Activated CD4-positive, alpha-beta T cell treated with anti-CD3 and anti-CD28 coated beads, Interleukin-2, amount 10 ng/mL, durations not matched to agents 7 days and 5 days (primary cell): ENCODE results near the gene CACNA1C. TPM values are rescaled to one million over a fixed set of nuclear protein-coding genes. Genes with fewer than 3 reads are reported as not detected.

Experiments
- CTCF ChIA-PET: fragments of 350-600 bp; sonication (Branson Sonifier 250); formaldehyde crosslinking; loops from one replicate; lab custom pipeline; 2021; ENCODE audit warnings: antibody characterized with exemption; lab: Charles Lee
- POLR2A ChIA-PET: fragments of 350-600 bp; sonication (Branson Sonifier 250); formaldehyde crosslinking; loops from one replicate; lab custom pipeline; 2021; ENCODE audit warnings: antibody characterized with exemption; lab: Charles Lee
- DNase-seq: peaks from one replicate; pipeline ENCODE4 v3.0.0-alpha.2; 2020
- H3K27ac Mint-ChIP-seq: one replicate; pipeline ENCODE4 v1.8.0; 2021; ENCODE audit warnings: mild to moderate bottlenecking, moderate library complexity, mixed read lengths
- H3K27me3 Mint-ChIP-seq: one replicate; pipeline ENCODE4 v1.8.0; 2021; ENCODE audit warnings: mixed read lengths
- H3K36me3 Mint-ChIP-seq: one replicate; pipeline ENCODE4 v1.8.0; 2021; ENCODE audit warnings: low read depth, mixed read lengths
- H3K4me1 Mint-ChIP-seq: one replicate; pipeline ENCODE4 v1.8.0; 2021; ENCODE audit warnings: mixed read lengths
- H3K4me3 Mint-ChIP-seq: one replicate; pipeline ENCODE4 v1.8.0; 2021; ENCODE audit warnings: mild to moderate bottlenecking, moderate library complexity, mixed read lengths
- H3K9me3 Mint-ChIP-seq: one replicate; pipeline ENCODE4 v1.8.0; 2021; ENCODE audit warnings: mixed read lengths
- total RNA-seq, 2 experiments: library from RNA; stranded (reverse); gene quantifications; one replicate each; pipeline ENCODE4 v1.2.3, GENCODE V29; 2021

CACNA1C gene
- total RNA-seq, 2 experiments from 2014 or later: 0.12 to 0.15 TPM

DNA sequence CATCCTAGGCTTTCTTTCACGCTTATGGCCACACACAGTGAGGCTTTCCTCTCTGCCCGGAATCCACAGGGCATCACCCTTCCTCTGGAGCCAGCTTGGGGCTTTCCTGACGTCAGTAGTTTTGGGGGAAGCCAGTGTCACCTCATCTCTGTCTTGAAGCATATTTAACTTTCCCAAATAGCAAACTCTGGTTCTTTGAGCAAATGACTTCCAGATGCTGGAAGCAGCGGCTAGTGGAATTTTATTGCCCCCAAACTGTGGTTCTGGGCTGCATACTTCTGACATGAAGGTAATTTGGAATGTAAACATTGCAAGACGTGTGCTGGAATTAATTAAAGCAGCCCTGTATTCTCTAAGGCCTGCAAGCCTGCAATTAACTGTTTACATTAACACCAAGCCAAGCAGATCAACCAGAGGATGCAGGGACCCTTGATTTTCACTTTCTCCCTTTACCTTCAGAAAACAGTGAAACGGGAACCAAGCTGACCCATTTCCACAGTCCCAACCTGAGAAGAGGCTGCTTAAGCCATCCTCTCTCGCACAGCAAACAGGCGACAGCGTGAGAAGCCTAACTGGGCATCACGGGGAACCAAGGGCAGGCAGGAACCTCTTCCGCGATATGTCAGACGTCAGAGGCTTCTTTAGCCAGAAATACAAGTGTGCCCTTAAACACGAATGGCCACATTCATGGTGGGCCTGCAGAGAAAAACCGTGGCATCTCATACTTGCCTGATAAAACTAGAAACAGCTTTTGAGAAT is 258.4 kb downstream of the CACNA1C start:
- CTCF ChIA-PET: interaction anchor here (1.0 kb wide), 1 partner anchor 14 kb away, joined by 4 read pairs; no protein-coding TSS in a partner anchor
- H3K36me3 Mint-ChIP-seq: no peaks in the 10 kb centered on the region
- no peak overlapping the region for H3K4me3 Mint-ChIP-seq
- no peaks in the 10 kb centered on the region for H3K27me3 Mint-ChIP-seq
- POLR2A ChIA-PET: no interaction called here
- no peak overlapping the region for H3K27ac Mint-ChIP-seq
- no peak for DNase-seq
- H3K4me1 Mint-ChIP-seq: no peaks in the 10 kb centered on the region
- no peaks in the 10 kb centered on the region for H3K9me3 Mint-ChIP-seq

DNA sequence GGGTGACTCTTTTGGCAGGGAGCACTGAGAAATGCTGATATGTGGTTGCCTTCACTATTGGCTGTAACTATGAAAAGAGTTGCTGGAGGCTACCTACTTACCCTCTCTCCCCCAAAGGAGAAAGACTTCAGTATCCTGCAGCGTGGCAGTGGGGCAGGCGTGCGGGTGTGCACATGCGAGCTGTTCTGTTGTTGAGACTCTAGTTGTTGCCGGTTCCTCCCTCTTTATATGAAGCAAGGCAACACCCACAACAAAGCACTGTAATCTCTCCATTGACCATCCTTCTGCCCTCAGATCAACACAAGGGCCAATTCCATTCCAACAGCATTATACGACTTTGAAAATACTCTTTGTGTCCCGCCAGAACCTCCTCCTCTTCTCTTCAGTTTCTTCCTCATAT is 259.4 kb downstream of the CACNA1C start:
- H3K9me3 Mint-ChIP-seq: no peaks in the 10 kb centered on the region
- no peak overlapping the region for H3K4me3 Mint-ChIP-seq
- no peak for DNase-seq
- POLR2A ChIA-PET: no interaction called here
- CTCF ChIA-PET: no interaction called here
- no peaks in the 10 kb centered on the region for H3K4me1 Mint-ChIP-seq
- H3K27me3 Mint-ChIP-seq: no peaks in the 10 kb centered on the region
- no peaks in the 10 kb centered on the region for H3K36me3 Mint-ChIP-seq
- no peak overlapping the region for H3K27ac Mint-ChIP-seq

DNA sequence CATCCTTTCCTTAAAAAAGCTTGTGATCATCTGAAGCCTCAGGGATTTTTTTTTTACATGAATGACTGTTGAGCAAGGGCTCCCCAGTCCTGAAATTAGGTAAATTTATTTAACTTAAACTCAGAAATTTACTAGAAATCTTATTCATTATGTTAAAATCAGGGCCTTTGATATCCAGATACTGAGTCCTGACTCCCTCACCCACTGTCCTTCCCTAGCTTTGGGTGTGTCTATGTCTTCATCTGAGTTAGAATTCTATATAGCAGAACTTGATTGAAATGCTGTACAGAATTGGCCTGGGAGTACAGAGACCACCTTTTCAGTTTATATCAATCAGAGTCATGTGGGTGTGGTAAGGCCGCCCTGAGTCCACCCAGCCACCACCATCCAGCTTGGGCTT is 260.0 kb downstream of the CACNA1C start:
- POLR2A ChIA-PET: no interaction called here
- no peaks in the 10 kb centered on the region for H3K4me1 Mint-ChIP-seq

GRCh38 chr12:2314492-2314891 is 261.7 kb downstream of the CACNA1C start:
- ChIA-PET POLR2A (no interaction called here), CTCF (interaction anchor here (0.6 to 1.2 kb wide), 2 partner anchors 17 to 159 kb away, joined by 3 read pairs; no protein-coding TSS in a partner anchor)
- no peak for DNase-seq
- no peak overlapping the region for H3K27ac Mint-ChIP-seq
- H3K4me1 Mint-ChIP-seq: no peaks in the 10 kb centered on the region
- H3K36me3 Mint-ChIP-seq: no peaks in the 10 kb centered on the region
- H3K27me3 Mint-ChIP-seq: no peaks in the 10 kb centered on the region
- no peaks in the 10 kb centered on the region for H3K9me3 Mint-ChIP-seq
- no peak overlapping the region for H3K4me3 Mint-ChIP-seq

More for the DNA sequence above, 260.0 kb downstream of the CACNA1C start:
- Mint-ChIP-seq H3K36me3 (no peaks in the 10 kb centered on the region), H3K4me3 (no peak overlapping the region), H3K27me3 (no peaks in the 10 kb centered on the region), H3K27ac (no peak overlapping the region), H3K9me3 (no peaks in the 10 kb centered on the region)
- no peak for DNase-seq
- CTCF ChIA-PET: interaction anchor here (0.5 kb wide), 1 partner anchor 580 kb away, joined by 4 read pairs; no protein-coding TSS in a partner anchor

DNA sequence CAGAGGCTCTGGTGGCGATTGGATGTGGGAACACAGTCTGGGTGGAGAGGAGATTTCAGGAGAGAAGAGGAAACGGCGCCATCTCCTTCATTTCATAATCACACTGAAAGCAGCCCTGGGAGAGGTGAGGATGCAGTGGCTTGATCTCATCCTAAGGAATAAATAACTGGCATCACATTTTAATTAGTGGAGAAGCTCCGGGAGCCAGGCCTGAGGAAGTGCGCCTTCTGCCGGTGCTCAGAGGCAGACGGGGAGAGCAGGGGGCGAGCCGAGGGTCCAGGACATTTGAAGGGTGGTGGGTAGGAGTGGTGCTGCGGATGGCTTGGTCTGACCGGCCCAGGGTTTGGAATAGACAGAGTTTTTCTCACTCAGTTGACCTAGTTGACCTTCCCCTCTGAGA is 265.0 kb downstream of the CACNA1C start:
- ChIA-PET CTCF (interaction anchor here (1.4 kb wide), 1 partner anchor 8 kb away, joined by 4 read pairs; no protein-coding TSS in a partner anchor), POLR2A (no interaction called here)
- Mint-ChIP-seq H3K27ac (no peak overlapping the region), H3K27me3 (peaks cover 7% of the 10 kb centered on the region), H3K4me3 (no peak overlapping the region), H3K36me3 (no peaks in the 10 kb centered on the region), H3K4me1 (no peaks in the 10 kb centered on the region), H3K9me3 (no peaks in the 10 kb centered on the region)
- DNase-seq: no peak

DNA sequence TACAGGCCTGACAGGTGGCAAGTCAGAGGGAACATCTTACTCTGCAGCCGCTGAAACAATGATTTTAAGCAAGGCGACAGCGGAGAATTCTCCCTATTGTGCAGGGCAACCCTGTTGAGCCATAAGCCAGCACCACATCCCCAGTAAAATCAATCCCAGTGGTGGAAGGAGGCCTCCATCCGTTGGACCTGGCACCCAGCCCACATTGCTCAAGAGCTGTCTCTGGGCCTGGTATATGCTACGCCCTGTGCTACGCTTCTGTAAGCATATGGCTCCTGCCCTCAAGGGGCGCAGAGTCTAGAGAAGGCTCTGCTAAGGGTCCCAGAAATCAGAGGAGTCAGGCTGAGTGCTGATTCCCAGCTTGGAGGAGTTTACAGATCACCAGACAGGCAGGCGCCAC is 265.5 kb downstream of the CACNA1C start:
- Mint-ChIP-seq H3K27me3 (peaks cover 10% of the 10 kb centered on the region), H3K4me1 (no peaks in the 10 kb centered on the region), H3K4me3 (no peak overlapping the region), H3K36me3 (no peaks in the 10 kb centered on the region), H3K9me3 (no peaks in the 10 kb centered on the region), H3K27ac (no peak overlapping the region)
- DNase-seq: no peak
- CTCF ChIA-PET: no interaction called here
- POLR2A ChIA-PET: no interaction called here

DNA sequence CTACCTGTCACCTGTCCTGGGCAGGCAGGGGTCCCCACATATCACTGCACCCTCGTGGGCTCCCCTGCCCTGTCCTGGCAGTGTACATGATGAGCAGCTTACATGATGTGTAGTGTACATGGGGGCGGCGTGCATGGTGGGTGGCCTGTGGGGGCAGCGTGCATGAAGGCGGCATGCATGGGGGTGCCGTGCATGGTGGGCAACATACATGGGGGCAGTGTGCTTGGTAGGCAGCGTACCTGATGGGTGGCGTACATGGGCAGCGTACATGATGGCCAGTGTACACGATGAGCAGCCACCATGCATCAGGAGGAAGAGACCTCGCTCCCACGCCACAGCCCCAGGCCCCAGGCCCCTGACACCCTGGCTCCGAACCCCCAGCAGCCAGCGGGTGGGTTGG is 266.3 kb downstream of the CACNA1C start:
- ChIA-PET CTCF (interaction anchor here (1.3 kb wide), 1 partner anchor 26 kb away, joined by 3 read pairs; no protein-coding TSS in a partner anchor), POLR2A (no interaction called here)
- H3K4me3 Mint-ChIP-seq: no peak overlapping the region
- H3K27ac Mint-ChIP-seq: no peak overlapping the region
- H3K9me3 Mint-ChIP-seq: no peaks in the 10 kb centered on the region
- no peaks in the 10 kb centered on the region for H3K4me1 Mint-ChIP-seq
- peaks cover 10% of the 10 kb centered on the region for H3K27me3 Mint-ChIP-seq
- DNase-seq: no peak
- H3K36me3 Mint-ChIP-seq: no peaks in the 10 kb centered on the region

- no peaks in the 10 kb centered on the region for H3K9me3 Mint-ChIP-seq
- peaks cover 10% of the 10 kb centered on the region for H3K27me3 Mint-ChIP-seq
- no peaks in the 10 kb centered on the region for H3K36me3 Mint-ChIP-seq
- H3K4me1 Mint-ChIP-seq: no peaks in the 10 kb centered on the region
- POLR2A ChIA-PET: no interaction called here
- H3K4me3 Mint-ChIP-seq: no peak overlapping the region
- no peak for DNase-seq
- CTCF ChIA-PET: interaction anchor here (1.3 kb wide), 1 partner anchor 25 kb away, joined by 3 read pairs; no protein-coding TSS in a partner anchor
- no peak overlapping the region for H3K27ac Mint-ChIP-seq
These were observed 267.1 kb downstream of the CACNA1C start for GRCh38 chr12:2319737-2320506.

GRCh38 chr12:2320841-2321240 is 268.1 kb downstream of the CACNA1C start:
- Mint-ChIP-seq H3K36me3 (no peaks in the 10 kb centered on the region), H3K27me3 (peaks cover 10% of the 10 kb centered on the region), H3K4me3 (no peak overlapping the region), H3K9me3 (no peaks in the 10 kb centered on the region), H3K4me1 (no peaks in the 10 kb centered on the region), H3K27ac (no peak overlapping the region)
- DNase-seq: no peak
- ChIA-PET CTCF (no interaction called here), POLR2A (no interaction called here)

GRCh38 chr12:2322554-2323120 is 269.9 kb downstream of the CACNA1C start:
- no peak for DNase-seq
- Mint-ChIP-seq H3K9me3 (no peaks in the 10 kb centered on the region), H3K27ac (no peak overlapping the region), H3K36me3 (no peaks in the 10 kb centered on the region), H3K4me3 (no peak overlapping the region), H3K4me1 (no peaks in the 10 kb centered on the region), H3K27me3 (peaks cover 10% of the 10 kb centered on the region)
- POLR2A ChIA-PET: no interaction called here
- CTCF ChIA-PET: no interaction called here

DNA sequence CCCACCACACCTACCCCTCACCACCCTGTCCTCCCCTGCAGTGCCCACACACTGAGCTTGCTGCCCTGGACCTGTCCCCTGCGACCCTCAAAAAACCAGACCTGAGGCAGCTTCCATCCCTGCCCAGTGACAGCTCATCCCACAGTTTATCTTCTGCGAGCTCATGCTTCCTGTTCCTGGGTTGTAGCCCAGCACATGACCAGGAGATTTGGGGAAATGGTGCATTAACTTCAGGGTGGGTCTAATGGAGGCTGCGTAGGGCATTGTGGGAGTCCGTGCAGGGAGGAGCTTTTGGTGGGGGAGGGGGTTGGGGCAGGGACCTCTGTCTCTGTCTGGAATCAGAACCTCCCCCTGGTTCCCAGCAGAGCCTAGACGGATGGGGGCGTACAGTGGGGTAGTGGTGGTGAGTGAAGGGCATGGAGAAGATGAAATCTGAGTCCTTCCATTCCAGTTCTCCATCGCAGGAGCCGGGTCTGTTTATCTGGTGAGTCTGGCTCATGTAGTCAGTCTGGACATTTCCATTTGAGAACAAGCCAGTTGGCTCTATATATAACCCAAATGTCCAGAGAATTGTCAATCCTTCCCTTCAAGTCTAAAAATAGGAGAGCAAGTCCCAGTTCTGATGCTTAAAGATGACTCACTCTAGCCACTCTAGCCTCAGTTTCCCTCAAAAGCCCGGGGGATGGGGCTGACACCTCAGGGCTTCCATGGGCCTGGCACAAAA is 270.9 kb downstream of the CACNA1C start:
- Mint-ChIP-seq H3K4me1 (no peaks in the 10 kb centered on the region), H3K9me3 (no peaks in the 10 kb centered on the region), H3K27ac (no peak overlapping the region), H3K36me3 (no peaks in the 10 kb centered on the region), H3K27me3 (peaks cover 10% of the 10 kb centered on the region), H3K4me3 (no peak overlapping the region)
- POLR2A ChIA-PET: no interaction called here
- DNase-seq: no peak
- CTCF ChIA-PET: no interaction called here

DNA sequence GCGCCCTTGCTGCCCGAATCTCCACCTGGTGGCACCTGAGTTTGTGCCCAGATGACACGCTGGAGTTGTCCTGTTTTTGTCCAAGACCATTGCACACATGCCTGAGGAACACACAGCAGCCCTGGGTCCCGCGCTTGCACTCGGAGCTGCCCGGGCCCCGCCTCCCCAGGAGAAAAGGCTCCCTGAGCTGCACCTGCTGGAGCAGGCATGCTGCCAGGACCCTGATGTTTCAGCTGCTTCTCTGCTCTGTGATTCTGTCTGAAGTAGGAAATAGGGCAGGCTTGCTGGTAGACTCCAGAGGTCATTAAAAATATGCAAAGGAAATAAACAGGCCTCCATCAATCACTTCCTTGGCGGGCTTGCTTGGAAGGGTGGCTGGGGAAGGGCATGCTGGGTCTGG is 271.6 kb downstream of the CACNA1C start:
- no peaks in the 10 kb centered on the region for H3K36me3 Mint-ChIP-seq
- peaks cover 10% of the 10 kb centered on the region for H3K27me3 Mint-ChIP-seq
- no peaks in the 10 kb centered on the region for H3K4me1 Mint-ChIP-seq
- no peak overlapping the region for H3K27ac Mint-ChIP-seq
- ChIA-PET POLR2A (no interaction called here), CTCF (interaction anchor here (0.7 kb wide), 1 partner anchor 9 kb away, joined by 3 read pairs; no protein-coding TSS in a partner anchor)
- H3K4me3 Mint-ChIP-seq: no peak overlapping the region
- H3K9me3 Mint-ChIP-seq: no peaks in the 10 kb centered on the region
- DNase-seq: no peak
